Neuronal stem cell (in vitro differentiated cells): ENCODE measurements around the gene SPARC.

Experiments used
- DNase-seq: peaks from one replicate; pipeline ENCODE4 v3.0.0-alpha.2; 2013; ENCODE audit warnings: low spot score
- H2AFZ ChIP-seq: one replicate; pipeline ENCODE4 v1.6.1; 2013; ENCODE audit warnings: mild to moderate bottlenecking, low read length, inconsistent platforms
- H2AK5ac ChIP-seq: 2 replicates; pipeline ENCODE4 v1.6.1; 2013; ENCODE audit warnings: low read depth, mild to moderate bottlenecking, inconsistent platforms, low read length, moderate library complexity, mixed read lengths
- H2BK120ac ChIP-seq: 2 replicates; pipeline ENCODE4 v1.6.1; 2013; ENCODE audit warnings: low read depth, mild to moderate bottlenecking, inconsistent platforms, low read length, moderate library complexity, mixed read lengths
- H2BK12ac ChIP-seq: one replicate; pipeline ENCODE4 v1.6.1; 2013; ENCODE audit warnings: low read length, inconsistent platforms
- H2BK15ac ChIP-seq: 2 replicates; pipeline ENCODE4 v1.6.1; 2013; ENCODE audit warnings: mild to moderate bottlenecking, low read length, inconsistent platforms, mixed read lengths
- H2BK5ac ChIP-seq: one replicate; pipeline ENCODE4 v1.6.1; 2013; ENCODE audit warnings: inconsistent platforms, mild to moderate bottlenecking, low read length, moderate library complexity
- H3K14ac ChIP-seq: one replicate; pipeline ENCODE4 v1.6.1; 2013; ENCODE audit warnings: low read length, inconsistent platforms
- H3K18ac ChIP-seq: 2 replicates; pipeline ENCODE4 v1.6.1; 2013; ENCODE audit warnings: low read length, inconsistent platforms
- H3K23ac ChIP-seq: 2 replicates; pipeline ENCODE4 v1.6.1; 2013; ENCODE audit warnings: low read depth, mild to moderate bottlenecking, mixed read lengths, low read length, inconsistent platforms; ENCODE audit not compliant: poor library complexity
- H3K27ac ChIP-seq: replicated peaks from 3 replicates; pipeline ENCODE4 v1.5.1; 2013; ENCODE audit warnings: low read length, inconsistent platforms
- H3K27me3 ChIP-seq, 3 experiments: 2 replicates each; pipeline ENCODE4 v1.6.1; 2013; ENCODE audit warnings: low read length in 3 of 3, mild to moderate bottlenecking in 2 of 3, inconsistent platforms in 1 of 3, low read depth in 1 of 3, mixed read lengths in 1 of 3, moderate library complexity in 1 of 3; ENCODE audit not compliant: control insufficient read depth in 3 of 3, insufficient read depth in 3 of 3
- H3K36me3 ChIP-seq, 2 donors: replicated peaks in 1 of 2; 2 replicates each; pipeline ENCODE4 v1.6.1; 2013; ENCODE audit warnings: low read length in 2 of 2; ENCODE audit not compliant: control insufficient read depth in 2 of 2, insufficient read depth in 2 of 2
- H3K4ac ChIP-seq: 2 replicates; pipeline ENCODE4 v1.6.1; 2013; ENCODE audit warnings: inconsistent platforms, mild to moderate bottlenecking, low read length, moderate library complexity
- H3K4me1 ChIP-seq, 2 donors: 1 replicate in 1 of 2; 2 replicates in 1 of 2; pipeline ENCODE4 v1.6.1; 2013; ENCODE audit warnings: low read length in 2 of 2, low read depth in 1 of 2; ENCODE audit not compliant: control insufficient read depth in 2 of 2, insufficient read depth in 1 of 2
- H3K4me2 ChIP-seq: one replicate; pipeline ENCODE4 v1.6.1; 2013; ENCODE audit warnings: mild to moderate bottlenecking, low read length, inconsistent platforms; ENCODE audit not compliant: insufficient read depth, poor library complexity, severe bottlenecking
- H3K4me3 ChIP-seq, 2 donors: 2 replicates each; pipeline ENCODE4 v1.5.1; 2013; ENCODE audit warnings: low read length in 2 of 2, mild to moderate bottlenecking in 2 of 2, inconsistent platforms in 1 of 2, moderate library complexity in 1 of 2
- H3K79me1 ChIP-seq: one replicate; pipeline ENCODE4 v1.6.1; 2013; ENCODE audit warnings: low read depth, mild to moderate bottlenecking, inconsistent platforms, low read length, moderate library complexity
- H3K9ac ChIP-seq: one replicate; pipeline ENCODE4 v1.6.1; 2013; ENCODE audit warnings: mild to moderate bottlenecking, low read depth, low read length, inconsistent platforms; ENCODE audit not compliant: poor library complexity
- H3K9me3 ChIP-seq, 2 donors: replicated peaks in 1 of 2; 2 replicates each; pipeline versions ENCODE3 to v1.6.1; 2013; ENCODE audit warnings: low read length in 2 of 2, mild to moderate bottlenecking in 2 of 2, inconsistent platforms in 1 of 2, low read depth in 1 of 2, mixed read lengths in 1 of 2, moderate library complexity in 1 of 2; ENCODE audit not compliant: control insufficient read depth in 2 of 2, insufficient read depth in 1 of 2
- H4K8ac ChIP-seq: one replicate; pipeline ENCODE4 v1.6.1; 2013; ENCODE audit warnings: low read depth, mild to moderate bottlenecking, inconsistent platforms, low read length, moderate library complexity
- H4K91ac ChIP-seq: one replicate; pipeline ENCODE4 v1.6.1; 2013; ENCODE audit warnings: low read length, low read depth, mild to moderate bottlenecking, inconsistent platforms; ENCODE audit not compliant: poor library complexity
- WGBS, 2 donors: extraction: QIAGEN DNeasy Blood & Tissue Kit; methylation state at CpG; one replicate each; pipeline ENCODE4 v1.1.7; 2013; ENCODE audit warnings: missing lambda C conversion rate in 2 of 2, mixed read lengths in 1 of 2; ENCODE audit not compliant: insufficient read length in 2 of 2, insufficient replicate concordance in 1 of 2; ENCODE audit errors: extremely low coverage in 2 of 2; 5-methylcytosine and 5-hydroxymethylcytosine counted together

SPARC gene

GRCh38 chr5:151674626-151675610, 11.8 kb downstream of the SPARC start:
- no peak overlapping the region for H3K4ac ChIP-seq
- peak overlapping the region; percentile 18 for H3K23ac ChIP-seq
- no peak overlapping the region for H2BK15ac ChIP-seq
- no peak overlapping the region for H3K18ac ChIP-seq
- no peak for DNase-seq
- no peak overlapping the region for H4K8ac ChIP-seq
- peaks cover 37 to 92% of the 10 kb centered on the region in 2 donors for H3K36me3 ChIP-seq
- H2BK5ac ChIP-seq: no peak overlapping the region
- no peak overlapping the region for H3K4me3 ChIP-seq
- H3K27me3 ChIP-seq: no peaks in the 10 kb centered on the region
- no peak overlapping the region for H2BK120ac ChIP-seq
- H3K9ac ChIP-seq: no peak overlapping the region
- H3K14ac ChIP-seq: no peak overlapping the region
- no peak overlapping the region for H2AK5ac ChIP-seq
- H3K9me3 ChIP-seq: no peaks in the 10 kb centered on the region
- H2BK12ac ChIP-seq: no peak overlapping the region
- H3K79me1 ChIP-seq: peaks cover 2% of the 10 kb centered on the region
- no peak overlapping the region for H2AFZ ChIP-seq
- no peak overlapping the region for H3K27ac ChIP-seq
- no peak overlapping the region for H3K4me2 ChIP-seq
- no CpG with 5 or more reads among the region's 4 CpGs for WGBS, 2 donors
- H3K4me1 ChIP-seq: peaks cover 23 to 28% of the 10 kb centered on the region in 2 donors
- no peak overlapping the region for H4K91ac ChIP-seq

GRCh38 chr5:151673421-151673820, 13.3 kb downstream of the SPARC start:
- Histone ChIP-seq H2BK120ac (no peak overlapping the region), H3K9ac (no peak overlapping the region), H3K4ac (no peak overlapping the region), H3K79me1 (peaks cover 2% of the 10 kb centered on the region), H2BK5ac (no peak overlapping the region), H3K4me2 (no peak overlapping the region), H3K27ac (no peak overlapping the region), H3K9me3 (no peaks in the 10 kb centered on the region), H2AFZ (no peak overlapping the region), H3K27me3 (no peaks in the 10 kb centered on the region), H4K8ac (no peak overlapping the region), H3K36me3 (peaks cover 49 to 94% of the 10 kb centered on the region in 2 donors), H2AK5ac (no peak overlapping the region), H4K91ac (no peak overlapping the region), H3K14ac (no peak overlapping the region), H3K4me3 (no peak overlapping the region), H2BK15ac (no peak overlapping the region), H3K4me1 (peaks cover 19 to 26% of the 10 kb centered on the region in 2 donors), H2BK12ac (no peak overlapping the region), H3K23ac (no peak overlapping the region), H3K18ac (no peak overlapping the region)
- WGBS, 2 donors: no CpG with 5 or more reads among the region's 4 CpGs
- DNase-seq: no peak

- H4K8ac ChIP-seq: no peak overlapping the region
- peaks cover 2% of the 10 kb centered on the region for H3K79me1 ChIP-seq
- H3K4ac ChIP-seq: no peak overlapping the region
- no peaks in the 10 kb centered on the region for H3K9me3 ChIP-seq
- H3K4me1 ChIP-seq: peaks cover 12 to 17% of the 10 kb centered on the region in 2 donors
- no peak overlapping the region for H3K4me3 ChIP-seq
- H2BK5ac ChIP-seq: no peak overlapping the region
- H2AK5ac ChIP-seq: no peak overlapping the region
- H2AFZ ChIP-seq: no peak overlapping the region
- H2BK12ac ChIP-seq: no peak overlapping the region
- H3K4me2 ChIP-seq: no peak overlapping the region
- H3K9ac ChIP-seq: no peak overlapping the region
- no peak overlapping the region for H3K23ac ChIP-seq
- H3K14ac ChIP-seq: no peak overlapping the region
- no peaks in the 10 kb centered on the region for H3K27me3 ChIP-seq
- peaks cover 54 to 94% of the 10 kb centered on the region in 2 donors for H3K36me3 ChIP-seq
- WGBS, 2 donors: no CpG with 5 or more reads among the region's 8 CpGs
- H3K18ac ChIP-seq: no peak overlapping the region
- H2BK120ac ChIP-seq: no peak overlapping the region
- H3K27ac ChIP-seq: no peak overlapping the region
- no peak overlapping the region for H2BK15ac ChIP-seq
- no peak for DNase-seq
- no peak overlapping the region for H4K91ac ChIP-seq
These were observed 14.2 kb downstream of the SPARC start for GRCh38 chr5:151672516-151672915.

DNA sequence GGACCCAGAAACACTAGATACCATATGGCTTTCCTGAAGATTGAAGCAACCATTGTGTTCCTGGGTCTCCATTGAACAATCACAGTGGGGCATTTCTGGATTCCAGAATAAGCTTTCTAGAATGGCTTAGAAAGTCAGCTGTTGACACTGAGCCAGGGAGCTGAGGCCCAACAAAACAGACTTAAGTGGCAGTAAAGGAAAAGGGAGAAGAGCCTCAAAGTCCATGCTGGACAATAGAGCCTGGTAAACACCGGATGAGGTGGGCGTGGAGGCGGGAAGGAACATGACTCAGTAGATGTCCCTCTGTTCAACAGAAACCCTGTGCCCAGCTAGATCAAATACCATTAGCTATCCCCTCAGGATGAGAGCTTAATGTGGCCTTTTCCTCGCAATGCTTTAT, 14.8 kb downstream of the SPARC start:
- H4K8ac ChIP-seq: no peak overlapping the region
- no peak for DNase-seq
- H3K4me3 ChIP-seq: no peak overlapping the region
- H2BK15ac ChIP-seq: no peak overlapping the region
- H2AFZ ChIP-seq: no peak overlapping the region
- H2AK5ac ChIP-seq: no peak overlapping the region
- no peaks in the 10 kb centered on the region for H3K79me1 ChIP-seq
- no peak overlapping the region for H3K23ac ChIP-seq
- no peak overlapping the region for H2BK120ac ChIP-seq
- peaks cover 59 to 98% of the 10 kb centered on the region in 2 donors for H3K36me3 ChIP-seq
- H3K27me3 ChIP-seq: no peaks in the 10 kb centered on the region
- H2BK5ac ChIP-seq: no peak overlapping the region
- no peak overlapping the region for H2BK12ac ChIP-seq
- no CpG with 5 or more reads among the region's 4 CpGs for WGBS, 2 donors
- no peak overlapping the region for H3K18ac ChIP-seq
- H4K91ac ChIP-seq: no peak overlapping the region
- H3K4me2 ChIP-seq: no peak overlapping the region
- no peaks in the 10 kb centered on the region for H3K9me3 ChIP-seq
- H3K4ac ChIP-seq: no peak overlapping the region
- no peak overlapping the region for H3K9ac ChIP-seq
- peaks cover 7 to 11% of the 10 kb centered on the region in 2 donors for H3K4me1 ChIP-seq
- H3K27ac ChIP-seq: no peak overlapping the region
- no peak overlapping the region for H3K14ac ChIP-seq
